ENCODE data around the gene TTF2.

Gene TTF2

GRCh38 chr1:117059678-117060440 is at the start of gene TTF2:
Gene TTF2 (plus strand): TSS chr1:117060326. CDS start chr1:117060347, 21 bp downstream.
- H3K4me3 ChIP-seq (ENCODE audit: low read depth, low read length) = peak within 1 kb of the TSS; percentile 80
- no peak for TF ChIP-seq CTCF (IDR thresholded peaks at IDR 0.05; ENCODE audit: low read depth, low read length)

- TF ChIP-seq CTCF (IDR thresholded peaks at IDR 0.05; ENCODE audit: low read depth, low read length) = no peak
- no peak overlapping the region for H3K4me3 ChIP-seq (ENCODE audit: low read depth, low read length)
Observed at GRCh38 chr1:117011334-117011733, 48.8 kb upstream of the TTF2 start.

- TF ChIP-seq CTCF (IDR thresholded peaks at IDR 0.05; ENCODE audit: low read depth, low read length) = no peak
- no peak overlapping the region for H3K4me3 ChIP-seq (ENCODE audit: low read depth, low read length)
Observed at GRCh38 chr1:117013309-117013858, 46.7 kb upstream of the TTF2 start.

- H3K4me3 ChIP-seq (ENCODE audit: low read depth, low read length) = no peak overlapping the region
- TF ChIP-seq CTCF (IDR thresholded peaks at IDR 0.05; ENCODE audit: low read depth, low read length) = no peak
Observed at GRCh38 chr1:117014209-117014608, 45.9 kb upstream of the TTF2 start.

- no peak for TF ChIP-seq CTCF (IDR thresholded peaks at IDR 0.05; ENCODE audit: low read depth, low read length)
Observed at GRCh38 chr1:117015724-117016123, 44.4 kb upstream of the TTF2 start.

GRCh38 chr1:117017062-117017461 is 43.1 kb upstream of the TTF2 start:
- no peak overlapping the region for H3K4me3 ChIP-seq (ENCODE audit: low read depth, low read length)
- TF ChIP-seq CTCF (IDR thresholded peaks at IDR 0.05; ENCODE audit: low read depth, low read length) = no peak

More at GRCh38 chr1:117015724-117016123, 44.4 kb upstream of the TTF2 start:
- H3K4me3 ChIP-seq (ENCODE audit: low read depth, low read length) = no peak overlapping the region

GRCh38 chr1:117017648-117018047 is 42.5 kb upstream of the TTF2 start:
- no peak for TF ChIP-seq CTCF (IDR thresholded peaks at IDR 0.05; ENCODE audit: low read depth, low read length)
- no peak overlapping the region for H3K4me3 ChIP-seq (ENCODE audit: low read depth, low read length)
